H1 (cell line): ENCODE results near the gene MLNR. TPM values are rescaled to one million over a fixed set of nuclear protein-coding genes. Genes with fewer than 3 reads are reported as not detected.

Experiments used
- BACH1 ChIP-seq: IDR thresholded peaks from 2 replicates; pipeline ENCODE4 v1.6.1; 2012; ENCODE audit warnings: low read length, improper control_type of control experiment
- CHD7 ChIP-seq: fragments of 300-600 bp; sonication (generic); IDR thresholded peaks from 2 replicates; pipeline ENCODE4 v1.7.1; 2012; ENCODE audit warnings: low read length, moderate library complexity, mild to moderate bottlenecking, inconsistent platforms; ENCODE audit not compliant: insufficient replicate concordance
- E2F6 ChIP-seq: IDR thresholded peaks from 2 replicates; pipeline ENCODE4 v1.6.1; 2012; ENCODE audit warnings: inconsistent platforms
- HDAC6 ChIP-seq: IDR thresholded peaks from one replicate; pipeline ENCODE4 v1.7.1; 2012; ENCODE audit warnings: low read depth, mild to moderate bottlenecking, inconsistent platforms, low read length, moderate library complexity
- MAFK ChIP-seq: IDR thresholded peaks from 2 replicates; pipeline ENCODE4 v1.6.1; 2012; ENCODE audit warnings: low read depth, mild to moderate bottlenecking, improper control_type of control experiment, low read length
- RFX5 ChIP-seq: IDR thresholded peaks from 2 replicates; pipeline ENCODE4 v1.6.1; 2011; ENCODE audit warnings: low read depth, low read length, improper control_type of control experiment, borderline replicate concordance
- SP2 ChIP-seq: IDR thresholded peaks from 2 replicates; pipeline ENCODE4 v1.6.1; 2012; ENCODE audit warnings: mild to moderate bottlenecking, low read length, inconsistent platforms
- ZNF274 ChIP-seq: IDR thresholded peaks from 2 replicates; pipeline ENCODE4 v1.7.0; 2012; ENCODE audit warnings: low read length, borderline replicate concordance; ENCODE audit errors: extremely low read depth
- polyA plus RNA-seq, 7 experiments: library from polyadenylated mRNA; depleted of rRNA in 3 of 7; stranded (reverse) in 5 of 7; unstranded in 2 of 7; fragments of >200 nt in 5 of 7; fragments of 200-250 nt in 2 of 7; gene quantifications; 1 replicate in 5 of 7; 2 replicates in 1 of 7; 4 replicates in 1 of 7; pipeline versions ENCODE4 v1.2.1 to v1.2.3, GENCODE V29; 2011 to 2013; ENCODE audit warnings: missing spikeins in 2 of 7, mixed read lengths in 2 of 7
- total RNA-seq: library from RNA; stranded (reverse); fragmentation: NEBNext Ultra II Directional; extraction: Animal tissue kit (Norgen Biotek cat#: 25700); gene quantifications from 2 replicates; pipeline ENCODE4 v1.2.1, GENCODE V29; 2021

The MLNR gene
- total and polyA plus RNA-seq, 2 of the 8 experiments (the other 6 are each of a cell fraction or from before 2014, with no cell fraction given), result 0.24 to 0.29 TPM

- TF ChIP-seq CHD7, result no peak
- TF ChIP-seq SP2, result no peak
- TF ChIP-seq HDAC6, result no peak
- no peak for TF ChIP-seq E2F6
- TF ChIP-seq MAFK, result no peak
- TF ChIP-seq BACH1, result no peak
- TF ChIP-seq ZNF274, result no peak
- TF ChIP-seq RFX5, result no peak
Measured at GRCh38 chr13:49234741-49235140, 14.6 kb downstream of the MLNR start (continued).
